OCI-LY1 (cell line): Measurements from ENCODE around the gene GNB5.

ENCODE experiments used
- CTCF ChIP-seq: fragments of 200-600 bp; sonication (generic), shearing (Covaris generic); IDR thresholded peaks from 2 replicates; pipeline ENCODE4 v1.5.1; 2017; ENCODE audit warnings: mild to moderate bottlenecking, antibody characterized with exemption, low read length, moderate library complexity, mixed read lengths
- EZH2 ChIP-seq: fragments of 200-600 bp; sonication (generic), shearing (Covaris generic); IDR thresholded peaks from 2 replicates; pipeline ENCODE4 v1.8.0; 2017; ENCODE audit warnings: borderline replicate concordance, mixed run types, mild to moderate bottlenecking, antibody characterized with exemption, low read length, moderate library complexity, mixed read lengths

DNA sequence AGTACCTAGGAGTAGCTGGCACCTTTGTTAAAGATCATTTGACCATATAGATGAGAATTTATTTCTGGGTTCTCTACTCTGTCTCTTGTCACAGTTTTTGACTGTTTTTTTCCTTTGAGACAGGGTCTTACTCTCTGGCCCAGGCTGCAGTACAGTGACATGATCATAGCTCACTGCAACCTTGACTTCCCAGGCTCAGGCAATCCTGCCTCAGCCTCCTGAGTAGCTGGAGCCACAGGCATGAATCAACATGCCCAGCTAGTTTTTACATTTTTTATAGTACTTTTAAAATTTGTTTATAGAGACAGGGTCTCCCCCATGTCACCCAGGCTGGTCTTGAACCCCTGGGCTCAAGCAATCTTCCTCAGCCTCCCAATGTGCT is 123.7 kb downstream of the GNB5 start:
- TF ChIP-seq CTCF (no peak), EZH2 (no peak)
